ENCODE measurements around the gene NAA30.
"Not testable (repeated sequence)": the region's sequence is repeated elsewhere in the genome, so short reads cannot be mapped to it uniquely, and the experiment has no call there.

NAA30 gene

GRCh38 chr14:57390037-57390805 lies at the start of gene NAA30:
Gene NAA30 (plus strand): TSS chr14:57390586. CDS start chr14:57390958, 372 bp downstream.
- peak; percentile 92 for DNase-seq

- not testable (repeated sequence) for DNase-seq
These were observed 46.7 kb upstream of the NAA30 start for GRCh38 chr14:57343545-57344297.

- DNase-seq = no peak
These were observed 45.3 kb upstream of the NAA30 start for GRCh38 chr14:57345106-57345505.

- no peak for DNase-seq
These were observed 43.6 kb upstream of the NAA30 start for GRCh38 chr14:57346741-57347140.

- DNase-seq = no peak
These were observed 37.8 kb upstream of the NAA30 start for GRCh38 chr14:57352396-57353170.

GRCh38 chr14:57355081-57355800 lies 35.1 kb upstream of the NAA30 start:
- DNase-seq = no peak

GRCh38 chr14:57362361-57362760 lies 28.0 kb upstream of the NAA30 start:
- DNase-seq = no peak

GRCh38 chr14:57364659-57365450 lies 25.5 kb upstream of the NAA30 start:
- no peak for DNase-seq

- DNase-seq = not testable (repeated sequence)
These were observed 20.2 kb upstream of the NAA30 start for GRCh38 chr14:57370187-57370586.

GRCh38 chr14:57371013-57371412 lies 19.4 kb upstream of the NAA30 start:
- no peak for DNase-seq

GRCh38 chr14:57375156-57375555 lies 15.2 kb upstream of the NAA30 start:
- no peak for DNase-seq

GRCh38 chr14:57378661-57379060 lies 11.7 kb upstream of the NAA30 start:
- no peak for DNase-seq

- DNase-seq = no peak
These were observed 9.5 kb upstream of the NAA30 start for GRCh38 chr14:57380935-57381334.

GRCh38 chr14:57382283-57382682 lies 8.1 kb upstream of the NAA30 start:
- DNase-seq = no peak

- no peak for DNase-seq
These were observed 7.2 kb upstream of the NAA30 start for GRCh38 chr14:57383125-57383745.

- DNase-seq = no peak
These were observed 2.3 kb upstream of the NAA30 start for GRCh38 chr14:57388067-57388466.

GRCh38 chr14:57389646-57390036 lies 745 bp upstream of the NAA30 start:
- DNase-seq = peak; percentile 34

GRCh38 chr14:57390806-57391516 lies 575 bp downstream of the NAA30 start:
- DNase-seq = peak; percentile 57

- DNase-seq = peak; percentile 29
These were observed 1.3 kb downstream of the NAA30 start for GRCh38 chr14:57391517-57392195.

GRCh38 chr14:57392830-57393229 lies 2.4 kb downstream of the NAA30 start:
- DNase-seq = no peak
